ENCODE measurements around the gene VIT. TPM values are rescaled to one million over a fixed set of nuclear protein-coding genes. Genes with fewer than 3 reads are reported as not detected.

VIT gene
- total RNA-seq, 3 donors from 2014 or later (not counting 1 experiment from before 2014, with no cell fraction given): 1.4 to 1.9 (median 1.7) TPM

- no peak for TF ChIP-seq CTCF (IDR thresholded peaks at IDR 0.05)
- H3K9me3 ChIP-seq (ENCODE audit: control insufficient read depth, insufficient read depth, low read length): no peaks in the 10 kb centered on the region
- H3K9me3 Mint-ChIP-seq: no peaks in the 10 kb centered on the region
Observed at GRCh38 chr2:36670881-36671595, 25.5 kb upstream of the VIT start.

DNA sequence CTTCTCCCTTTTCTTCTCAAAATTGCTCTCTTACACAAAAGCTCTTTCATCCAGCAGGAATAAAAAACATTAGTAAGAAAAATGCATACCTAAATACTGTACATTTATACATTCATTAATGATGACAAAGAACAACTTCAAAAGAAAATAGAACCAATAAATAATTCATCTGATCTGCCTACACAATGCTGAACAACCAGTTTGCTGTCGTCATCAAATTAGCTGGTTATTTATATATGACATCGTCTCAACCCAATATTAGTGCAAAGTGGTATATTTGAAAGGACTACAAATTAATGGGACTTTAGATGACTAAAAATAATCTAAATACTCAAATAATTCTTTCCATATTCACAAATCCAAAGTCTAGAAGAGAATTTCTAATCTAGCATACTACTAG, 24.8 kb upstream of the VIT start:
- intact Hi-C loops (cut with micrococcal nuclease): no loop called here
- DNase-seq: no peak

More at GRCh38 chr2:36670881-36671595, 25.5 kb upstream of the VIT start:
- Histone ChIP-seq H3K4me1 (ENCODE audit: control insufficient read depth, insufficient read depth, low read length) (no peaks in the 10 kb centered on the region), H3K4me3 (ENCODE audit: low read length) (no peak overlapping the region), H3K27ac (ENCODE audit: low read length) (no peak overlapping the region), H3K36me3 (ENCODE audit: control insufficient read depth, insufficient read depth, low read length) (no peaks in the 10 kb centered on the region), H3K27me3 (ENCODE audit: control insufficient read depth, insufficient read depth, low read length) (no peaks in the 10 kb centered on the region)
- ATAC-seq: no peak
- intact Hi-C loops (cut with micrococcal nuclease): no loop called here
- no peak overlapping the region for H3K4me3 Mint-ChIP-seq
- no peaks in the 10 kb centered on the region for H3K36me3 Mint-ChIP-seq
- H3K27me3 Mint-ChIP-seq (ENCODE audit: low read depth in 2 of 2): peaks cover 8 to 11% of the 10 kb centered on the region in 2 donors
- H3K4me1 Mint-ChIP-seq: no peaks in the 10 kb centered on the region
- H3K27ac Mint-ChIP-seq: no peak overlapping the region
- DNase-seq: no peak
- WGBS (ENCODE audit: insufficient coverage): 93% methylated on average over 4 of the region's 6 CpGs

GRCh38 chr2:36672199-36672598, 24.3 kb upstream of the VIT start:
- no peaks in the 10 kb centered on the region for H3K36me3 Mint-ChIP-seq
- H3K27ac ChIP-seq (ENCODE audit: low read length): no peak overlapping the region
- H3K27ac Mint-ChIP-seq: no peak overlapping the region
- H3K4me3 ChIP-seq (ENCODE audit: low read length): no peak overlapping the region
- intact Hi-C loops (cut with micrococcal nuclease): no loop called here
- no peaks in the 10 kb centered on the region for H3K9me3 Mint-ChIP-seq
- H3K36me3 ChIP-seq (ENCODE audit: control insufficient read depth, insufficient read depth, low read length): no peaks in the 10 kb centered on the region
- no peak overlapping the region for H3K4me3 Mint-ChIP-seq
- no peaks in the 10 kb centered on the region for H3K27me3 ChIP-seq (ENCODE audit: control insufficient read depth, insufficient read depth, low read length)
- peaks cover 5 to 9% of the 10 kb centered on the region in 2 donors for H3K4me1 Mint-ChIP-seq
- no peak for TF ChIP-seq CTCF (IDR thresholded peaks at IDR 0.05)
- ATAC-seq (no peak), DNase-seq (no peak)
- peaks cover 11 to 21% of the 10 kb centered on the region in 2 donors for H3K27me3 Mint-ChIP-seq (ENCODE audit: low read depth in 2 of 2)
- no peaks in the 10 kb centered on the region for H3K9me3 ChIP-seq (ENCODE audit: control insufficient read depth, insufficient read depth, low read length)
- 100% methylated on average over 1 of the region's 1 CpG for WGBS (ENCODE audit: insufficient coverage)
- no peaks in the 10 kb centered on the region for H3K4me1 ChIP-seq (ENCODE audit: control insufficient read depth, insufficient read depth, low read length)

More for the DNA sequence above, 24.8 kb upstream of the VIT start:
- Mint-ChIP-seq H3K27ac (no peak overlapping the region), H3K36me3 (no peaks in the 10 kb centered on the region), H3K9me3 (no peaks in the 10 kb centered on the region), H3K27me3 (ENCODE audit: low read depth in 2 of 2) (peaks cover 10 to 18% of the 10 kb centered on the region in 2 donors), H3K4me3 (no peak overlapping the region), H3K4me1 (peaks cover under 1 to 4% of the 10 kb centered on the region in 2 donors)
- no peak for ATAC-seq
- no peaks in the 10 kb centered on the region for H3K36me3 ChIP-seq (ENCODE audit: control insufficient read depth, insufficient read depth, low read length)
- no peaks in the 10 kb centered on the region for H3K27me3 ChIP-seq (ENCODE audit: control insufficient read depth, insufficient read depth, low read length)
- no peak overlapping the region for H3K4me3 ChIP-seq (ENCODE audit: low read length)
- TF ChIP-seq CTCF (IDR thresholded peaks at IDR 0.05): no peak
- H3K9me3 ChIP-seq (ENCODE audit: control insufficient read depth, insufficient read depth, low read length): no peaks in the 10 kb centered on the region
- H3K27ac ChIP-seq (ENCODE audit: low read length): no peak overlapping the region
- no peaks in the 10 kb centered on the region for H3K4me1 ChIP-seq (ENCODE audit: control insufficient read depth, insufficient read depth, low read length)
- WGBS (ENCODE audit: insufficient coverage): no CpG with 5 or more reads among the region's 2 CpGs
